NCI-H2227 (cell line): ENCODE results near the gene RHBDL3.
"Not testable (repeated sequence)": the region's sequence is repeated elsewhere in the genome, so short reads cannot be mapped to it uniquely, and the experiment has no call there.

Experiments used
- DNase-seq: peaks from one replicate; lab custom pipeline; 2025; ENCODE audit not compliant: unreplicated experiment; lab: John Stamatoyannopoulos, UW

The RHBDL3 gene

DNA sequence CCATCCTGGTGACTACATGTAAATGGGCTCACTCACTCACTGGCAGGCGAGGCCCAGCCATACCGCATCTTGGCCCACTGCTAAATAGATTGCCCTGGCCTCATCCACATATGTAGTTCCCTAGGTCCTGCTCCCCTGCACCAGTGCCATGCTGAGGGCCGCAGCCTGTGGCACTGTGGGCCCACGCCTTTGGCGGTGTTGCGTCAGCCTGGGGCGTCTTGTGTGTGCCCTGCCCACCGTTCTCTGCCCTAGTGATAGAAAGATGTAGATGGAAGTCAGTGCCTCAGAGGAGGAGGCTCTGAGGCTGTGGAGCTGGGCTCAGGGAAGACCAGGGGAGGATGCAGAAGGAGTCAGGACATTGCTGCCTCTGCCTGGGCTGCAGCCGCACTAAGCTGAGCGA, 57.4 kb downstream of the RHBDL3 start:
- no peak for DNase-seq

DNA sequence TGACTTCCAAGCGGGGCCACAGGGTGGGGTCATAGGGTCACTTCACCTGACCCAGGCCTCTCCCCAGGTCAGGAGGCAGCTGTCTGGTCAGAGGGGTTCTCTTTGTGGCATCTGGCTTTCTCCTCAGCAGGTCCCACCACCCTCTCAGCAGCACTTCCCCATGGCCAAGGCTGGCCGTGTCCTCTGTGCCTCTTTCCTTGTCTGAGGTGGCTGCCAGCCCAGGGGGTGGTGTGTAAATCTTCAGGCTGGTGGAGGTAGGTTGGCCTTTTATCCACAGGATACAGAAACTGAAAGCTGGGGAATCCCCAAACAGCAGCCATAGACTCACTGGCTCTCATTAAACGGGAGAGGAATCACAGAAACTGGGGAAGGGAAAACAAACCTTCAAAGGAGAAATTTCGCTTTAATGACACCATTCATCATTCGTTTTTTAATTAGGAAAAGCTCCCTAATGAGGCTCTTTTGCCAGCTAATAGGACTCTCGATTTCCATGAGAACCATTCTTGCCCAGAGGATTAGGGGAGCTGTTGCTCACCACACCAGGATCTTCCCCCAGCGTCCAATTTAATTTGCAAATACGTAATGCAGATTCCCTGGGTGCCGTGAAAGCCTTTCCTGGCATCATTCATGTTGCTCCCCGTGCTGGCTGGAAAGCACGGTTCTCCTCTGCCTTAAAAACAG, 58.3 kb downstream of the RHBDL3 start:
- DNase-seq: no peak

DNA sequence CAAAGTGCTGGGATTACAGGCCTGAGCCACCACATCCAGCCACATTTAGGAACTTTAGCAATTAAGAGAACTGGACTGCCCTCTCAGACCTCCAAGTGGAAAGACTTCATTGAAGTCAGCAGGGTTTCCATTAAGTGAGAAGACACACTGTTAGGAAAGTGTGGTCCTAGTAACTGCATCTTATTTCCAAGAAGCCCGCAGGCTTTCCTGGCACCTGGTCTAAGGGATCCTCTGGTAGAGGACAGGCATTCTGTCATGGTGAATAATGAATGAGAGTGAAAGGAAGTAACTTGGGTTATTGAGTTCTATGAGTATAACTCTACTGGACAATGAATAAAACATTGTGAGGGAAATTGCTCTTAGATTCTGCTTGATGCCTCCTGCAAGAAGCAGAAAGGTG, 62.3 kb downstream of the RHBDL3 start:
- no peak for DNase-seq

DNA sequence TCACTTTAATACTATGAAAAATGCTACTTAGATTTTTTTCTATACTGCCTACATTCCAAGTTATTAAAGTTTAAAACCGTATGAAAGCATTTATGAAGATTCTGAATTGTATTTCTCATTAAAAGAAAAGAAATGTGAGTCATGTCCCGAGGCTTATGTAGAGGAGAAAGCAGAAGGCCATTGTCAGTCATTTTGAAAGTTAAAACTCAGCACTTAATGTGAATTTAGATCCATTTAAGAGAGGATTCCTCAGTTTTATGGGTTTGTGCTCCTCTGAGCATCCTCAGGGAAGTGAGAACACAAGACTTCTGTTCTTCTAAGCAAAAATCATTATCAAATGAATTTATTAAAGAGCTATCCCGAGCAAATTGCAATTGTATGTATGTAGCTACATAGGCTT, 64.5 kb downstream of the RHBDL3 start:
- no peak for DNase-seq

DNA sequence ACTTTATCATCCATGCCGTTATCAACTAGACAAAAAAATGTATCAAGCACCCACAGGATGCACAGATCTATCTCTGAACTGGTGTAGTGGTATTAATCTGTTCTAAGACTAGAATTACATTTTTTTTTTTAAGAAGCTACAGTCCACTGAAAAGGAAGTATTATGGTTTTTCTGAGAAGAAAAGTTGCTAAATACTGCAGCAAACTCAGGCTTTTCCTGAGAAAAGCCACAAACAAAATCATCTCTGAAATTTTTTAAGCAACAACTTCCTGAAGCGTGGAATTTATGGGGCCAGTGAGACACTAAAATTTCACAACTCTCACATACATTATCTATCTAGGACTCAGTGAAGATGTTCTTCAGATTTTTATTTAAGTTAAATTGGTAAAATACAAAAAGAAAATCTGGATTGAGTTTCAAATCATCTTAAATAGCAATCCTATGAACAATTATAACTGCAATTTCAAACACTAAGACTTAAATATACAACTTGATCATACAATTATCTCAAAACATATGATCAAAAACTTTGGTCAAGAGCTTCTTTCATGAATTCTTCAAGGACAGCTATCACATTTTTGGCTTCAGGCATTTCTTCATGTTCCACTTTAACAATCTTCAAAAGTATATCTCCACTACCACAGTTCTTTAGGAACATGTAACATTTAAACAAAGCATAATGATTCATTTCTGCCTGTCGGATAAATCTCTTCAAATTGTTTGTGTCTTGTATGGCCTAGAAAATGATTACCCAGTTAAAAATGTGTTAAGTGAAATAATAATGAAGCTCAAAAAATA, 65.8 kb downstream of the RHBDL3 start:
- DNase-seq: no peak

DNA sequence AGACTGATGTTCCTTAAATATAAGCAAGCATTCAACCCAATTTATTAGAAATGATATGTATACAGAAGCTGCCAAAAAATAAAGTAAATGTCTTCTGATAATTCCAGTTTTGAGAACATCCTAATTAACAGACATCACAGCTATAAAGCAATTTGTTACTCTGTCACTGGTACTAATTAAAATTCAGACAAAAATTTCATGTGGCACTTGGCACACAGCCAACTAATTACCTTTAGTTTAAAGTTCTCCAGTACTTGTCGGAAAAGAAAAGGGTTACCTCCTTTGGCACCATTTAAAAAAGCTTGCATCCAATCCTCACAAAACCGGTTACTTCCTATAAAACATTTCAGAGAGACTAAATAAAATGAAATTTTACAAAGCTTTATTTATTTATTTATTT, 67.6 kb downstream of the RHBDL3 start:
- no peak for DNase-seq

DNA sequence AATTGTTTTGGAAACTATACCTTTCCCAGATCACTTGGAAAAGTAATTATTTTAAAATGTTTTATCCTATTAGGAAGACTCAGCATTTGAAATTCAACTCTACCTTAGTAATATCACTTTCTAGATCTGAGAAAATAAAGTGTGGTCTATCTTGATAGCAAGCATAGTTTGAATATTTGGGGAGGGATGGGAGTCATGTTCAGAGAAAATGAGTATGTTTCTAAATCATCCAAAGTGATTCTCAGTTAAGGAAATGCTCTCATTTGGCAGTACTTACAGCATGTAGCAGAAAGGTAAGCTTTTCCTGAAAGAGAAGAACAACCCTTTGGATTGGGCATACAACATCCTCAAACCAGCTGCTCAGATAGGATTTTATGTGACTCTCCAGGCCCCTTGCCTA, 69.4 kb downstream of the RHBDL3 start:
- DNase-seq: no peak

DNA sequence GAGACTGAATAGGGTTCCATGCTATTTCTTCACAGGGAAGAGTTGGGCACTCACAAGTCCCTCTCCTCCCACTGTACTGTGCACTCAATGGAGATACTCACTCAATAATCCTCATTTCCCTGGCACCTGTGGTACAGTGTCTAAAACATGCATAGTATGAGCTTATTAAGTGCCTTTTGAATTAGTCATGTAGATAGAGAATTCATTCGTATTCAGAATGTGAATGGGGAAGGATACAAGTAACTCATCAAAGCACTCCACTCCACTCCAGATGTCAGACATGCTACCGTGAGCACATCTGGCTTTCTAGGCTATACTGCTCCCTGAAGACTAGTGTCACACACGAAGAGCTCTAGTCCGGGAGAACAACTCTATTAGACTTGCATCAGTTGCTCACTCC, 70.1 kb downstream of the RHBDL3 start:
- no peak for DNase-seq

DNA sequence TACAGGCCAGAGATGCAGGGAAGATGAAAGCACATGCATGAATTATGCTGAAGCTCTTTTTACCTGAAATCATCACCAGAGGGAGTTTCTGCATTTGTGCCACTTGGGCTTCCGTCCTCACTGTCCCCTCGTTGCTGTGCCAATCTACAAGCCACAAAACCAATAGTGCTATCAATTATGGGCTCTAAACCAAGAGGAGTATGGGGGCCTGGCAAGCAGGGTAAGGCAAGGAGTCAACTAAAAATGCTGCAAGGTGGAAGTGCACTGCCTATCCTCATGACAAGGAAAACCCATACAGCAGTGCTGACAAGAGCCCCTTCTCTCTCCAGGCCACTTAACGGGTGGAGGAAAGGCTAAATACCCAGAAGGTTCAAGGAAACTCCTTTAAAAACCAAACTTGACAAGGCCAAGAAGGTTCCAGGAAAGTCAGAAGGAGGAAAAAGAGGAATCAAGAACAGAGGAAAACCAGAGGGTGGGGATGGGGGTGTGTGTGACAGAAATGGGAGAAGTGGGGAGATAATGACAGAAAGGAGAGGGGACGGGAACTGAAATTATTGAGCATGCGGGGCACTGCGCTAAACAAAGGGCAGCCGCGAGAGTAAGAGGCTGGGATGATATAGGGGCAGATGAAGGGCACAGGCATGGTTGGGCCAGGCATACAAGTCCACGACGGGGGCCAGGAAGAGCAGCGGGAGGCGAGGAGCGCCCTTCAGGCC, 75.7 kb downstream of the RHBDL3 start:
- peak; percentile 40 for DNase-seq

DNA sequence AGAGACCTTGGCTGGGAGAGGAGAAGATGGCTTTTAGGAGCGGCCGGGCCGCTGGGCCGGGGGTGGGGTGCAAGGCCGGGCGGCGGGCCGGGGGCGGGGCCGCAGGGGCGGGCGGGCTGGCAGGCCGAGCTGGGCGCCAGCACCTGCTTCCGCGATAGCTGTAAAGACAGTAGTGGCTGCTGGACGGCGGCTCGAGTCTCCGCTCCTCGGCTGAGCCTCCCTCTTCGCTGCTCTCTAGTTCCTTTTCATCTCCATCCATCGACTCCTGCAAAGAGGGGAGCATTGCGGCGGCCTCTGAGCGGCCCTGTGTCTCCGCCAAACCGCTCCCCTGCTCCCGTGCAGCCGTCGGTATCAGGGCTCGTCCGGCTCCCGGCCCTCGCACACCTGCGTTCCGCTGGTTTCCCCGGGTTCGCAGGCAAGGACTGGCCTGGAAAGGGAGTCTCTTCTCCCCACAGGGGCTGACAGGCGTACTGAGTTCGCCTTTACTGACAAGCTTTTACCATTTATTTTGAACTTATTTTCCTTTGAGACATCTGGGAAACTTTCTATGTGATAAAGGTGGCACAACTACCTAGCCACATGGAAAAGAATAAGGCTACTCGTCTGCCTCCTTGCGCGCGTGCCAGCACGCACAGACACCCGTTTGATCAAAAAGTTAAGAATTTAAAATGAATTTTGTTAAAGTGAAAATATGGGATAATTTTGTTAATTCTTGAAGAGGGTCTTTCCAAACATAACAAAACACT, 76.4 kb downstream of the RHBDL3 start, which contains the start of gene C17orf75:
Gene C17orf75 (minus strand): TSS at position 317 of the 746 bp plus-strand sequence. CDS start 34 bp downstream, at position 283.
- peak; percentile 85 for DNase-seq

DNA sequence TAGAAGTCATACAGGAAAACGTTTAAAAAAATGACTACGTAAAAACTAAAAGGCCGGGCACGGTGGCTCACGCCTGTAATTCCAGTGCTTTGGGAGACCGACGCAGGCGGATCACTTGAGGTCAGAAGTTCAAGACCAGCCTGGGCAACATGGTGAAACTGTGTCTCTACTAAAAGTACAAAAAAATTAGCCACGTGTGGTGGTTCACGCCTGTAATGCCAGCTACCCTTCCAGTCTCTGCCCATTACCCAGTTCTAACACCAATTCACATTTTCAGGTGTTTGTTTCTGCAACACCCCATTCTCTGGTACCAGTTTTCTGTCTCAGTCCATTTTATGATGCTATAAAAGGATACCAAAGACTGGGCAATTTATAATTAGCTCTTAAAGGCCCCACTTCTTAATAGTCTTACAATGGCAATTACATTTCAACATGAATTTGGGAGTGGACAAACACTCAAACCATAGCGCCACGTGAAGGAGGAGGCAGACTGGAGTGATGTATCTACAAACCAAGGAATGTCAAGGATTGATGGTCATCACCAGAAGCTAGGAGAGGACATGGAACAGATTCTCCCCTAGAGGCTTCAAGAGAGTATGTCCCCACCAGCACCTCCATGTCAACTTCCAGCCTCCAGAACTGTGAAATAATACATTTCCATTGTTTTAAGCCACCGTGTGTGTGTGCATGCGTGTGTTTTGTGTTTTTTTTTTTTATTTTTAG, 77.1 kb downstream of the RHBDL3 start:
- DNase-seq: peak; percentile 7

DNA sequence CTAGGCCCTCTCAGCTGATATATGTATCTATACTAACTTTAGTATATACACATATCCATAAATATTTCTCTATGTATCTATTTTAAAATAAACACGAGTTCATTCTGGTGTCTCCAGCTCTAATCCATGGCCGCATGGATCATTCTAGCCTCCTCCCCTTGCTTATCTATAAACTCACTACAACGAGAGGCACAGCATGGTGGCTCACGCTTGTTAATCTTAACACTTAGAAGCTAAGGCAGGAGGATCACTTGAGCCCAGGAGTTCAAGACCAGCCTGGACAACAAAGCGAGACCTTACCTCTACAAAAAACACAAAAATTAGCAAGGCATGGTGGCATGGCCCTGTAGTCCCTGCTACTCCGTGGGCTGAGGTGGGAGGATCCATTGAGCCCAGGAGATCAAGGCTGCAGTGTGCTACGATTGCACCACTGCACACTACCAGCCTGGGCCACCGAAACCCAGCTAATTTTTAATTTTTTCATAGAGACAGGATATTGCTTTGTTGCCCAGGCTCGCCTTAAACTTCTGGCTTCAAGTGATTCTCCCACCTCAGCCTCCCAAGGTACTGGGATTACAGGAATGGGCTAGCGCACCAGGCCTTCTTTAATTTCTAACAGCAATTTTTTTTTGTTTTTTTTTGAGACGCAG, 80.4 kb downstream of the RHBDL3 start:
- DNase-seq: no peak

DNA sequence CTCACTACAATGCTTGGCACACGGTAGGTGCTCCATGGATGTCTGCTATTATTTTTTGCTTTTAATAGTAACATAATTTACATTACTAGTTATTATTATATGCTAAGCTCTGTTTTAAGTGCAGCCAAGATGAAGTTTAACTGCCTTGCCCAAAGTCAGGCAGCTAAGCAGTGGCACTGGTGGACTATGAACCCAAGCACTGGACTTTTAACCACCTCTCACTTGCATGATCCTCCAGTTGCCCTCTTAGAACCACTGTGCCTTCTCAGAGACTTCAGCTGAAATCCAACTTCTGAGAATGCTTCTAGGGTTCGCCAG, 82.8 kb downstream of the RHBDL3 start:
- no peak for DNase-seq

DNA sequence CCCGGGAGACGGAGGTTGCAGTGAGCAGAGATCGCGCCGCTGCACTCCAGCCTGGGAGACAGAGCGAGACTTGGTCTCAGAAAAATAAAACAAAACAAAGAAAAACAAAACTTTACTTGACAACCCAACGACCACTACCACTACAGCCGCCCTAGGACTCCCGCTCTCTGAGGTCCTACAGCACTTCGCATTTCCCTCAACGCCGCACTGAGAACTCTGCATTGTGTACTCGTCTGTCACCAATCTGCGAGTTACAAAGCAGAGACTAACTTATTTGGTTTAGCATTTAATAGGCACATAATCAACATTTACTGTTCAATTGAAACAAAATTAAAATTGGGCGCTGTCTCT, 83.8 kb downstream of the RHBDL3 start:
- peak; percentile 30 for DNase-seq

DNA sequence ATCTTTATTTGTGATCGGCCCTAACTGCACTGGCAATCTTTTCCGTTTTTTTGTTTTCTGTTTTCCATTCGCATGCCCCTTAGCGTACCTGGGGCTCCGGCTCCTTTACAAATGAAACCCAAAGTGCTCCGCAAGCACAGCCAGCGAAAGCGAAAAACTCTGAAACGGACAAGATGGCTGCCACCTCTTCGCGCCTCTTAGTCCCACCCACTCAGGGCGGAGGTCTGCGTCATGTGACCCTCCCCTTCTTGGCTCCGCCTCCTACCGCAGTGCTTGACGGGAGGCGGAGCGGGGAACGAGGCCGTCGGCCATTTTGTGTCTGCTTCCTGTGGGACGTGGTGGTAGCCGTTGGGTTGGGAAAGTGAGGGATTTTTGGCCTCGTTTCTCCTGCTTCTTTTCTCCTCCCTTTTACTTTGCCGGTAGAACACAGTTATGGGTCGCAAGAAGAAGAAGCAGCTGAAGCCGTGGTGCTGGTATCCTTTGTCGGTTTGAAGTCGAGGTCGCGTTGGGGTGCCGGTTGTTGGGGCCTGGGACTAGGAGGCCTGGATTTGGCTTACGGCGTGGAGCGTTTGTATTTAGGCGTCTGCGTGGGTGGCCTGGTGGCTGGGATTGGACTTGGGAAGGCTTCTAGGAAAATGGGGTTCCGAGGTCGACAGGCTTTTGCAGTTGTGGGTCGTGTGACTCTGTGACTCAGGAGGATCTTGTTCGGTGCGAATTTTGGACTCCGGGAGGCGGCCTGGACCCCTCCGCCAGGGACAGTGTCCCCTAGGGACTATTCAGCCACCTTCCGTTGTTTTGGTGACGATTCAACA, 84.4 kb downstream of the RHBDL3 start, which contains the start of gene ZNF207:
Gene ZNF207 (plus strand): TSS at position 304 of the 812 bp plus-strand sequence. CDS start 129 bp downstream, at position 433.
- peak; percentile 96 for DNase-seq

DNA sequence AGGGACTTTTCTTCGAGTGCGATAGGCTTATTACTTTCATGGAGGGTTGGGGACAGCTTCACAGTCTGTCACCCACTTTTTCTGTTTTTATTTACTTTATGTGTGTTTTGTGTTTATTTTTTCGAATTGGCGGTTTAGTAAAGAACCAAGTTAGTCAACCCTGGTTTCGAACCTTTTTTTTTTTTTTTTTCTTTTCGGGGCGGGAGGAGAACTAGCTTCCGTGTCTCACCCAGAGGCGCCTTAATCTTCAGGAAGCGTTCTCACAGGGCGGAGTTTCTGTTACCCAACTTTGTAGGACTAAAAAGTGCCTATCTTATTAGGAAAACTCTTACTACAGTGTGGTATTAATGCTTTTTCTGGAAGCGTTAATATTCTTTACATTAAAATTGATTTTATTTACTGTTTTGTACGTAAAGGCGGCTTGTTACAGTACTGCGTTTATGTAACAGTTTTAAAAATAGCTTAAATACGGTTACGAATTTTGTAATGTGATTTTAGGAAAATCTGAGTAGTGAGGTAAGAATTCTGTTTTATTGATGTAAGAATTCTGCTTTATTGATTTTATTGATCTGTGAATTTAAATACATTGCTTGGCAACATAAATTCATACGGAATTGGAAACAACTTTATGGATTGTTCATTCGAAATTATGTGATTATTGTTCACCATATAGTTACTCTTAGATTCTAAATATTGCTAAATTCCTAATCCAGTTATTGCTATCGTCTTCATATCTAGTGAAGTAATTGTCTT, 85.2 kb downstream of the RHBDL3 start:
- DNase-seq: peak; percentile 24

DNA sequence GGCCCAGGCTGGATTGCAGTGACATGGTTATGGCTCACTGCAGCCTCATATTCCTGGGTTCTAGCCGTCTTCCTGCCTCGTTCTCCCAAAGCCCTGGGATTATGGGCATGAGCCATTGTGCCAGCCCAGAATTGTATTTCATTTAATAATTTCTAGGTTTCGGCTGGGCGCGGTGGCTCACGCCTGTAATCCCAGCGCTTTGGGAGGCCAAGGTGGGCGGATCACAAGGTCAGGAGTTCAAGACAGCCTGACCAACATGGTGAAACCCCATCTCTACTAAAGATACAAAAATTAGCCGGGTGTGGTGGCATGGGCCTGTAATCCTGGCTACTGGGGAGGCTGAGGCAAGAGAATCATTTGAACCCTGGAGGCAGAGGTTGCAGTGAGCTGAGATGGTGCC, 87.1 kb downstream of the RHBDL3 start:
- not testable (repeated sequence) for DNase-seq

DNA sequence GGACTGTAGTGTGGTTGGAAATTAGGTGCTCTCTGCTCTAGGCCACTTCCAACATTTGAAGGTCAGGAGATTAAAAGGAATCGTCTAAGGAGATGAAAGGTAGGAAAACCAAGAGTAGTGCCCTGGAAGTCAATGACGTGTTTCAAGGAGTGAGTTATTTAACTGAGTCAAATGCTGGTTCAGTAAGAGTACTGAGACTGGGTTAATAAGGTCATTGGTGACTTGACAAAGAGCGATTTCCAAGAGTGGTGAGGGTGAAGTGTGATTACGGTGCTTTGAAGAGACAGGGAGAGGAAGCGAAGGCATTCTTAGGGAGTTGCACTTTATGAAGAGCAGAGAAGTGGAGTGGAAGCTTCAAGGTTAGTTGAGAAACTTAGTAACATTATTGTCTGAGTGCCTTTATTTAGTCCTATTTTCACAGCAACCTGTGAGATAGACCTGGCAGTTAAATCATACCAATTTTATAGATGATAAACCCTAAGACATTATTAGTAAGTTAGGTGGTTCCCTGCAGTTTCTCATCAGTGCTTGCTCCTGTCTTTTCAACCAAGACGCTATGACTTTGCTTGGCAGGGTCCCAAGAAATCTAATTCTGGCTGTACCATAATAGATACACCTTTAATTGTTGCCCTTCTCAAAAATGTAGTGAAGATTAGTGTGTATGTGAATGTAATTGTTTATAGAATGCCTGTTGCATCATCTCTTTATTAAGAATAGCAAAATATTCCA, 90.2 kb downstream of the RHBDL3 start:
- DNase-seq: no peak
